Parathyroid adenoma (tissue), 2 donors: ENCODE measurements around the gene KRT17.

ENCODE experiments used
- H2AFZ ChIP-seq: fragments of 300-600 bp; sonication (generic); one replicate; pipeline ENCODE4 v1.7.0; 2017; ENCODE audit warnings: antibody characterized with exemption, mild to moderate bottlenecking
- H3K27ac ChIP-seq: fragments of 300-600 bp; sonication (generic); one replicate; pipeline ENCODE4 v1.7.0; 2017
- H3K27me3 ChIP-seq: fragments of 300-600 bp; sonication (generic); one replicate; pipeline ENCODE4 v1.7.0; 2017; ENCODE audit warnings: low read length; ENCODE audit not compliant: control insufficient read depth, insufficient read depth
- H3K36me3 ChIP-seq: fragments of 300-600 bp; sonication (generic); one replicate; pipeline ENCODE4 v1.7.0; 2017; ENCODE audit warnings: low read length; ENCODE audit not compliant: control insufficient read depth, insufficient read depth
- H3K4me1 ChIP-seq: fragments of 300-600 bp; sonication (generic); one replicate; pipeline ENCODE4 v1.7.0; 2017; ENCODE audit warnings: control low read depth
- H3K4me2 ChIP-seq: fragments of 300-600 bp; sonication (generic); one replicate; pipeline ENCODE4 v1.7.0; 2017; ENCODE audit warnings: low read length
- H3K4me3 ChIP-seq: fragments of 300-600 bp; sonication (generic); one replicate; pipeline ENCODE4 v1.7.0; 2017; ENCODE audit warnings: low read depth, low read length
- H3K79me2 ChIP-seq: fragments of 300-600 bp; sonication (generic); one replicate; pipeline ENCODE4 v1.7.0; 2017; ENCODE audit warnings: control low read depth
- H3K9ac ChIP-seq: fragments of 300-600 bp; sonication (generic); one replicate; pipeline ENCODE4 v1.7.0; 2017; ENCODE audit warnings: mild to moderate bottlenecking
- H3K9me3 ChIP-seq: fragments of 300-600 bp; sonication (generic); one replicate; pipeline ENCODE4 v1.7.0; 2017; ENCODE audit warnings: low read length; ENCODE audit not compliant: control insufficient read depth
- CTCF ChIP-seq: fragments of 300-600 bp; sonication (generic); IDR thresholded peaks from one replicate; pipeline ENCODE4 v1.7.0; 2017; ENCODE audit warnings: antibody characterized with exemption, mild to moderate bottlenecking
- donor health status: primary hyperparathyroidism.

KRT17 gene

GRCh38 chr17:41593306-41593981 lies 30.9 kb downstream of the KRT17 start:
- H3K27ac ChIP-seq = no peak overlapping the region
- H3K9me3 ChIP-seq = no peaks in the 10 kb centered on the region
- no peak overlapping the region for H2AFZ ChIP-seq
- H3K4me3 ChIP-seq = no peak overlapping the region
- H3K27me3 ChIP-seq = no peaks in the 10 kb centered on the region
- no peaks in the 10 kb centered on the region for H3K36me3 ChIP-seq
- H3K4me1 ChIP-seq = no peaks in the 10 kb centered on the region
- TF ChIP-seq CTCF = no peak
- H3K9ac ChIP-seq = no peak overlapping the region
- H3K4me2 ChIP-seq = no peak overlapping the region
- no peaks in the 10 kb centered on the region for H3K79me2 ChIP-seq

DNA sequence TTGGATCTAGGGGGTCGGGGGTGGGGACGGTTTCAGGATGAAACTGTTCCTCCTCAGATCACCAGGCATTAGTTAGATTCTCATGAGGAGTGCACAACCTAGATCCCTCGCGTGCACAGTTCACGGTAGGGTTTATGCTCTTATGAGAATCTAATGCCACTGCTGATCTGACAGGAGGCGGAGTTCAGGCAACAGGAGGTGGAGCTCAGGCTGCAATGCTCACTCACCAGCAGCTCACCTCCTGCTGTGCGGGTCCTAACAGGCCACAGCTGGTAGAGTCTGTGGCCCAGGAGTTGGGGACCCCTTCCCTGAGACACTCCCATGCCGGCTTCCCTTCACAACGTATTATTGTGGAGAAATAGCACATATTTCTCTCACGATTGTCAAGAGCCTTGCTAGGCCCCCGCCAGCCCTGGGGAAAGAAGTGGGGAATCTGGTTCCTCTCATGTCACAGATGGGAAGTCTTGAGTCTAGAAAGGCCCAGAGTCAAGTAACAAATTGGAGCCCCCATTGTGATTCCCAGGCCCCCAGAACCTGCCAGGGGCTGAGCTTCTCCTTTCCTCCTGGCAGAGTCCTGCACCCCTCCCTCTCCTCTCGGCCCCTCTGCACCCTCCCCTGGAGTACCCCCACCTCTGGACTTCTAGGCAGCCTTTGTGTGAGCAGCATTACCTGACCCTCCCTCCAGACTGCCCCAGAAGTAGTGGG lies 31.6 kb downstream of the KRT17 start:
- H3K79me2 ChIP-seq = no peaks in the 10 kb centered on the region
- TF ChIP-seq CTCF = no peak
- no peaks in the 10 kb centered on the region for H3K27me3 ChIP-seq
- no peaks in the 10 kb centered on the region for H3K9me3 ChIP-seq
- no peak overlapping the region for H3K27ac ChIP-seq
- H3K9ac ChIP-seq = no peak overlapping the region
- no peak overlapping the region for H2AFZ ChIP-seq
- H3K4me2 ChIP-seq = no peak overlapping the region
- no peaks in the 10 kb centered on the region for H3K36me3 ChIP-seq
- no peaks in the 10 kb centered on the region for H3K4me1 ChIP-seq
- no peak overlapping the region for H3K4me3 ChIP-seq

DNA sequence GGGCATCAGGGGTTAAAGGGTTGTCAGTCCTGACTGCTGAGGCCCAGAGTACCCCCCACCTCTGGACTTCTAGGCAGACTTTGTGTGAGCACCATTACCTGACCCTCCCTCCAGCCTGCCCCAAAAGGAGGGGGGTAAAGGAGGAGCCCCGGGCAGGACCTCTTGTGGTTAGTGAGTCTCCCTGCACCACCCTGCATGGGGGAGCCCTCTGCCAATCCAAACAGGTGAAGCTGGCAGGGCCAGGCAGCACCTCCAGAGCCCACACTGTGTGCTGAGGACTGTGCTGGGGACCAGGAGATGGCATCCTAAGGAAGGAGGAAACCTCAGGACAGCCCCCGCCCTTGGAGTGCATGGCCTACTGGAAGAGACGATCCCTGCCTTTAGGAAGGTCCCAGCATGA lies 35.1 kb downstream of the KRT17 start:
- no peak overlapping the region for H2AFZ ChIP-seq
- H3K36me3 ChIP-seq = no peaks in the 10 kb centered on the region
- H3K4me1 ChIP-seq = no peaks in the 10 kb centered on the region
- H3K4me2 ChIP-seq = no peak overlapping the region
- no peaks in the 10 kb centered on the region for H3K27me3 ChIP-seq
- H3K27ac ChIP-seq = no peak overlapping the region
- no peak overlapping the region for H3K9ac ChIP-seq
- TF ChIP-seq CTCF = no peak
- no peaks in the 10 kb centered on the region for H3K79me2 ChIP-seq
- H3K9me3 ChIP-seq = no peaks in the 10 kb centered on the region
- H3K4me3 ChIP-seq = no peak overlapping the region

- no peak overlapping the region for H3K9ac ChIP-seq
- no peak for TF ChIP-seq CTCF
- no peaks in the 10 kb centered on the region for H3K9me3 ChIP-seq
- no peak overlapping the region for H2AFZ ChIP-seq
- H3K27ac ChIP-seq = no peak overlapping the region
- no peaks in the 10 kb centered on the region for H3K79me2 ChIP-seq
- no peak overlapping the region for H3K4me3 ChIP-seq
- no peak overlapping the region for H3K4me2 ChIP-seq
- no peaks in the 10 kb centered on the region for H3K27me3 ChIP-seq
- no peaks in the 10 kb centered on the region for H3K36me3 ChIP-seq
- H3K4me1 ChIP-seq = no peaks in the 10 kb centered on the region
Observed at GRCh38 chr17:41588126-41588810, 36.1 kb downstream of the KRT17 start.
